Stimulated activated CD8-positive, alpha-beta memory T cell treated with anti-CD3 and anti-CD28 coated beads, Interleukin-15, amount 100 ng/mL, for 24 hours (primary cell): ENCODE data around the gene RNU11.
"Not testable (repeated sequence)": the region's sequence is repeated elsewhere in the genome, so short reads cannot be mapped to it uniquely, and the experiment has no call there.

Experiments used
- DNase-seq: peaks from one replicate; pipeline ENCODE4 v3.0.0-alpha.2; 2020; ENCODE audit warnings: low read depth

Gene RNU11

GRCh38 chr1:28648474-28649198, at the start of gene RNU11:
Gene RNU11 (plus strand): TSS chr1:28648600.
- DNase-seq: peak; percentile 67

- no peak for DNase-seq
These were observed 46.7 kb upstream of the RNU11 start for GRCh38 chr1:28601696-28602095.

- DNase-seq: no peak
These were observed 45.6 kb upstream of the RNU11 start for GRCh38 chr1:28602536-28603439.

- DNase-seq: no peak
These were observed 44.0 kb upstream of the RNU11 start for GRCh38 chr1:28604411-28604810.

GRCh38 chr1:28604962-28605361, 43.4 kb upstream of the RNU11 start:
- DNase-seq: no peak

- DNase-seq: no peak
These were observed 41.6 kb upstream of the RNU11 start for GRCh38 chr1:28606771-28607170.

GRCh38 chr1:28613175-28613574, 35.2 kb upstream of the RNU11 start:
- no peak for DNase-seq

- no peak for DNase-seq
These were observed 16.7 kb upstream of the RNU11 start for GRCh38 chr1:28631713-28632112.

- DNase-seq: no peak
These were observed 15.8 kb upstream of the RNU11 start for GRCh38 chr1:28632560-28632959.

GRCh38 chr1:28640766-28641165, 7.6 kb upstream of the RNU11 start:
- no peak for DNase-seq

- no peak for DNase-seq
These were observed 6.1 kb upstream of the RNU11 start for GRCh38 chr1:28642056-28642846.

GRCh38 chr1:28642847-28643635, 5.4 kb upstream of the RNU11 start, which contains the start of gene TAF12:
Gene TAF12 (minus strand): TSS chr1:28643067. CDS start chr1:28622081, 20,986 bp downstream.
- DNase-seq: peak; percentile 82

GRCh38 chr1:28644494-28644893, 3.9 kb upstream of the RNU11 start:
- no peak for DNase-seq

- not testable (repeated sequence) for DNase-seq
These were observed 3.0 kb upstream of the RNU11 start for GRCh38 chr1:28645406-28645805.

- DNase-seq: no peak
These were observed 2.4 kb upstream of the RNU11 start for GRCh38 chr1:28646040-28646439.

- DNase-seq: peak; percentile 63
These were observed 359 bp upstream of the RNU11 start for GRCh38 chr1:28648008-28648473.

- DNase-seq: not testable (repeated sequence)
These were observed 4.7 kb downstream of the RNU11 start for GRCh38 chr1:28653063-28653462.

- not testable (repeated sequence) for DNase-seq
These were observed 5.5 kb downstream of the RNU11 start for GRCh38 chr1:28653870-28654269.

GRCh38 chr1:28655448-28656311, 7.3 kb downstream of the RNU11 start:
- DNase-seq: not testable (repeated sequence)

- DNase-seq: no peak
These were observed 7.9 kb downstream of the RNU11 start for GRCh38 chr1:28656335-28656734.
